ENCODE results near the gene PDE4D.

PDE4D gene

GRCh38 chr5:59065554-59065953, 828.0 kb downstream of the PDE4D start:
- ATAC-seq, result no peak
- no peak for TF ChIP-seq POU6F1 (CRISPR knock-in tag; IDR thresholded peaks at IDR 0.05; ENCODE audit: borderline replicate concordance, low read depth)

GRCh38 chr5:59064293-59064692, 829.2 kb downstream of the PDE4D start:
- ATAC-seq, result no peak
- TF ChIP-seq PATZ1 (CRISPR knock-in tag; IDR thresholded peaks at IDR 0.05; ENCODE audit: borderline replicate concordance) (no peak), TOX (CRISPR knock-in tag; IDR thresholded peaks at IDR 0.05; ENCODE audit: borderline replicate concordance) (no peak), RARB (CRISPR knock-in tag; IDR thresholded peaks at IDR 0.05) (no peak), BACH2 (CRISPR knock-in tag; IDR thresholded peaks at IDR 0.05; ENCODE audit: borderline replicate concordance) (no peak)

- no peak for ATAC-seq
- TF ChIP-seq ESRRG (CRISPR knock-in tag; IDR thresholded peaks at IDR 0.05) (no peak), PATZ1 (CRISPR knock-in tag; IDR thresholded peaks at IDR 0.05; ENCODE audit: borderline replicate concordance) (no peak), GLIS3 (CRISPR knock-in tag; IDR thresholded peaks at IDR 0.05) (no peak), TSHZ2 (CRISPR knock-in tag; IDR thresholded peaks at IDR 0.05) (no peak), OSR1 (CRISPR knock-in tag; IDR thresholded peaks at IDR 0.05) (no peak), ISL1 (CRISPR knock-in tag; IDR thresholded peaks at IDR 0.05) (no peak), CSRNP3 (CRISPR knock-in tag; IDR thresholded peaks at IDR 0.05) (no peak), TOX (CRISPR knock-in tag; IDR thresholded peaks at IDR 0.05; ENCODE audit: borderline replicate concordance) (no peak), BACH2 (CRISPR knock-in tag; IDR thresholded peaks at IDR 0.05; ENCODE audit: borderline replicate concordance) (no peak), ARNTL (CRISPR knock-in tag; IDR thresholded peaks at IDR 0.05; ENCODE audit: borderline replicate concordance, low read depth) (no peak), PPARA (CRISPR knock-in tag; IDR thresholded peaks at IDR 0.05; ENCODE audit: borderline replicate concordance) (no peak), POU6F1 (CRISPR knock-in tag; IDR thresholded peaks at IDR 0.05; ENCODE audit: borderline replicate concordance, low read depth) (no peak), ZNF70 (CRISPR knock-in tag; IDR thresholded peaks at IDR 0.05) (no peak)
These were observed 830.4 kb downstream of the PDE4D start for GRCh38 chr5:59062986-59063683.

- no peak for ATAC-seq
- TF ChIP-seq CSDC2 (CRISPR knock-in tag; IDR thresholded peaks at IDR 0.05), result no peak
- TF ChIP-seq TSHZ2 (CRISPR knock-in tag; IDR thresholded peaks at IDR 0.05), result no peak
- no peak for TF ChIP-seq ZNF70 (CRISPR knock-in tag; IDR thresholded peaks at IDR 0.05)
- TF ChIP-seq ZNF8 (CRISPR knock-in tag; IDR thresholded peaks at IDR 0.05), result no peak
- TF ChIP-seq ARNTL (CRISPR knock-in tag; IDR thresholded peaks at IDR 0.05; ENCODE audit: borderline replicate concordance, low read depth), result no peak
- TF ChIP-seq ISL1 (CRISPR knock-in tag; IDR thresholded peaks at IDR 0.05), result no peak
- TF ChIP-seq SNAI2 (CRISPR knock-in tag; IDR thresholded peaks at IDR 0.05), result no peak
- TF ChIP-seq CSRNP3 (CRISPR knock-in tag; IDR thresholded peaks at IDR 0.05), result no peak
These were observed 832.1 kb downstream of the PDE4D start for GRCh38 chr5:59061377-59061776.

Measured in SK-N-SH treated with all-trans-retinoic acid at 6 μM for 48 hours (cell line).